SJCRH30 (cell line): ENCODE measurements around the gene HHIPL1. TPM values are rescaled to one million over a fixed set of nuclear protein-coding genes. Genes with fewer than 3 reads are reported as not detected.

Source experiments
- DNase-seq, 2 experiments: peaks; one replicate each; pipeline ENCODE4 v3.0.0-alpha.2; 2015 to 2020
- H3K27ac ChIP-seq: fragments of 250-450 bp; sonication (Bioruptor Pico); 2 replicates; pipeline ENCODE4 v1.5.1; 2020; ENCODE audit warnings: mild to moderate bottlenecking, moderate library complexity
- H3K27me3 ChIP-seq: fragments of 250-450 bp; sonication (Bioruptor Pico); 2 replicates; pipeline ENCODE4 v1.5.1; 2020; ENCODE audit warnings: mild to moderate bottlenecking, moderate library complexity
- H3K36me3 ChIP-seq: fragments of 250-450 bp; sonication (Bioruptor Pico); 2 replicates; pipeline ENCODE4 v1.5.1; 2020; ENCODE audit warnings: mild to moderate bottlenecking, moderate library complexity
- H3K4me1 ChIP-seq: fragments of 250-450 bp; sonication (Bioruptor Pico); 2 replicates; pipeline ENCODE4 v1.5.1; 2020; ENCODE audit warnings: mild to moderate bottlenecking, moderate library complexity
- H3K4me3 ChIP-seq: fragments of 250-450 bp; sonication (Bioruptor Pico); 2 replicates; pipeline ENCODE4 v1.5.1; 2020; ENCODE audit warnings: mild to moderate bottlenecking, moderate library complexity
- H3K9me3 ChIP-seq: fragments of 250-450 bp; sonication (Bioruptor Pico); replicated peaks from 2 replicates; pipeline ENCODE4 v1.5.1; 2020; ENCODE audit warnings: mild to moderate bottlenecking, moderate library complexity
- total RNA-seq: library from RNA; depleted of rRNA; stranded (reverse); fragments of >200 nt; shearing (Covaris generic); gene quantifications from 2 replicates; pipeline ENCODE4 v1.2.3, GENCODE V29; 2014

HHIPL1 gene
- total RNA-seq, 1 experiment from 2014 or later, result not detected

DNA sequence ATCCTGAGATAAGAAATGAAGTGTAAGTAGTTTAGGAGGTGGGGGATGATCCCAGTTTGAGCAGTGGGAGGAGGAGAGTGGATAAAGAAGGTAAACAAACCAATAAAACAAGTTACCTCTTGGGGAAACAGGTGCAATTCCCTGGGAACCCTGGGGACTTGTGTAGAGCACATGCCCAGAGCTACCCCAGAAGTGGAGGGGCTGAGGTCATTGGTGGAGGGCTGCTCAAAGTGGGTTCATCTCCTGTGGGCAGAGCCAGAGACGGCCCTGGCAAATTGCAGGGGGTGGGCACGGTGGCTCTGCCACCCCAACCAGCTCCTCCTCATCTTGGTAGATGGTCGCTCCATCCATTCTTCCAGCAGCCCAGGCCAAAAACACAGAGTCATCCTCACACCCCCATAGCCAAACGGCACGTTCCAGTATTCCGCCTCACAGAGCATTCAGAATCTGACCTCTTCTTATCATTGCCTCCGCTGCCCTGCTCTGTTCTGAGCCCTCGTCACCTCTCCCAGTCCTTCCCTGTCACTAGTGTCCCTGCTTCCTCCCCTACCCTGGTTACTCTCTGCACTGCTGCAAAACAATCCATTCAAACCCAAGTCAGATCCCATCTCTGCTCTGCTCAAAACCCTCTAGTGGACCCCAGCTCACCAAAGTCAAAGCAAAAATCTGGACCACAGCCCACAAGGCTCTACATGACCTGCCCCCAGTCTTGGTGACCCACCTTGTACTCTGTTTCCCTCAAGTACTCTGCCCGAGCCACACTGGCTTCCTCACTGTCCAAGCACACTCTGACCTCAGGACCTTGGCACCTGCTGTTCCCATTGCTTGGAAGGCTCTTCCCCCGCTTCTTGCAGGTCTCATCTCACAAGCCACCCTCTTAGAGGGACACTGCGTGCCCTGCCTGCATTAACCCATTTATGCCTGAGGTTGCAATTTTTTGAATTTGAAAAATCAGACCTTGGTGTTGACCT, 44.6 kb downstream of the HHIPL1 start:
- no peaks in the 10 kb centered on the region for H3K4me1 ChIP-seq

DNA sequence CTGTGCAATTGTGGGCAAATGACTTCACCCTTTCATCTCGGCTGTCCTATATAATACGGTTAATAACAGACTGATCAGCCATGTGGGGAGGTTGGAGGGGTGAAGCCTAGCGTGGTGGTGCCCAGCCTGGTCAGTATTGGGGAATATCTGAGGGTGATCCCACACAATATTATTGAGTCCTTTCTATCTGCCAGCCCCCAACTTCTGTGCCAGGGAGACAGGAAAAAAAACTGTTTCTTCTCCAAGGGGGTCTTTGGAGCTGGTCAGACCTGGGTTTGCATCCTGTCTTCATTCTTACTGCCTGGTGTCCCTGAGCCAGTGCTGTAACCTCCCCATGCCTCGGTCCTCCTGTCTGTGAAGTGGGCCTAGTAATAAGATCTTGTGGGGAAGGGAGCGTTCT, 45.7 kb downstream of the HHIPL1 start:
- Histone ChIP-seq H3K4me1 (no peaks in the 10 kb centered on the region), H3K9me3 (no peaks in the 10 kb centered on the region), H3K27ac (no peak overlapping the region), H3K27me3 (no peaks in the 10 kb centered on the region), H3K4me3 (no peak overlapping the region), H3K36me3 (no peaks in the 10 kb centered on the region)
- no peak for DNase-seq

More for the DNA sequence above, 44.6 kb downstream of the HHIPL1 start:
- no peaks in the 10 kb centered on the region for H3K36me3 ChIP-seq
- H3K27ac ChIP-seq, result no peak overlapping the region
- no peak for DNase-seq
- no peaks in the 10 kb centered on the region for H3K9me3 ChIP-seq
- no peak overlapping the region for H3K4me3 ChIP-seq
- no peaks in the 10 kb centered on the region for H3K27me3 ChIP-seq

DNA sequence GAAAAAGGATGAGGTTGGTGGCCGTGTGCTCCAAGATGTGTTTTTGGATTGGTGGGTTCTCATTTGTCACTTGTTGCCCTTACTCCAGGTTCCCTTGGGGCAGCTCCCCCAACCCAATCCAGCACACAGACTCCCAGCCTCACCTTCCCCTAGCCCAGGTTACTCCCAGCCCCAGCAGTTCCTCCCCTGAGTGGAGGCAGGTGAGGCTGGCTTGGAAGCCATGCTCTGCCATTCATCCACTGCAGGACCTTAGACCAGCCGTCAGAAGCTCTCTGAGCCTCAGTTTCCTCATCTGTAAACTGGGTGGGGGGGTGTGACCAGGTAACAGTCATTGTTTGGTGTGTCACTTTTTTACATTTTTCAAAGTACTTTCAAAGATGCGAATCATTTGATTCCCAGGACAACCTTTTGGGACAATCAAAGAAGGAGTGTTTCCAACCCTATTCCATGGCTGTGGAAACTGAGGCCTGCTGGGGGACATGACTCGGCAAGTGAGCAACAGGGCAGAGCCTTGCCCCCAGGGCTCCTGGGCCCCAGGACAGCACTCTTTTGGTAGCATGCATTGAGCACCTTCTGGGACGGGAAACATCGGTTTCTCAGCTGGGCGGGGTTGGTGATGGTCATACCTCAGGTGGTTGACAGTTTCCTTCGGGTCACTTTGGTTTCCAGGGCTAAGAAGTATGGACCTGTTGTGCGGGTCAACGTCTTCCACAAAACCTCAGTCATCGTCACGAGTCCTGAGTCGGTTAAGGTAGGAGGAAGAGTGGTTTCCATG, 46.4 kb downstream of the HHIPL1 start:
- Histone ChIP-seq H3K9me3 (no peaks in the 10 kb centered on the region), H3K4me1 (no peaks in the 10 kb centered on the region), H3K27ac (no peak overlapping the region), H3K27me3 (no peaks in the 10 kb centered on the region), H3K36me3 (no peaks in the 10 kb centered on the region), H3K4me3 (no peak overlapping the region)
- no peak for DNase-seq

DNA sequence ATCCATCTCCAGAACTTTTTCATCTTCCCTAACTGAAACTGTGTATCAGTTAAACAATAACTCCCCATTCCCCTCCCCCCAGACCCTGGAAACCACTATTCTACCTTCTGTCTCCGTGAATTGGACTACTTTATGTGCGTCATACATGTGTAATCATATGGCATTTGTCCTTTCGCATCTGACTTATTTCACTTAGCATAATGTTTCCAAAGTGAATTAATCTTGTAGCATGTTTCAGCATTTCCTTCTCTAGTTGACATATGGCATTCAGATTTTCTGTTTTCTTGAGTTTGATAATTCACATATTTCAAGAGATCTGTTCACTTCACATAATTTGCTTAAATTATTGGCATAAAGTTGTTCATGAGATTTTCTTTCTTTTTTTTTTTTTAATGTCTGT, 49.0 kb downstream of the HHIPL1 start:
- DNase-seq, result no peak
- Histone ChIP-seq H3K9me3 (no peaks in the 10 kb centered on the region), H3K36me3 (no peaks in the 10 kb centered on the region), H3K27ac (no peak overlapping the region), H3K4me3 (no peak overlapping the region), H3K27me3 (no peaks in the 10 kb centered on the region), H3K4me1 (no peaks in the 10 kb centered on the region)

DNA sequence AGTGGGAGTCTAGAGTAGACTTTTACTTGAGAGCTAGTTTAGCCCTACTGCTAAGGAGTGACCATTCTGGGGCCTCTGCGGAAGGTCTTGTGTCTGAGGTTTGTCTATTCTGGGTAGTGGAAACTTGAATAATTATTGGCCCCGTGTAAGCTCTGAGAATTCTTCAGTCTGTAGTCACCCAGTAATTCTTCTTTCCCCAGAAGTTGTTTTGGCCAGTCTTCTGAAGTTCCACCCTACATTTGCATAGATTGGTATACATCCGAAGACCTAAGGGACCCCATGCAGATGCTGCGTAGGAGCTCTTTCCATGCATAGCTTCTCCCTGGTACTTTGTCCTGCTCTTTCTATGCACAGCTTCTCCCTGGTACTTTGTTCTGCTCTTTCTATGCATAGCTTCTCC, 52.0 kb downstream of the HHIPL1 start:
- DNase-seq, result no peak
- Histone ChIP-seq H3K36me3 (no peaks in the 10 kb centered on the region), H3K4me1 (no peaks in the 10 kb centered on the region), H3K27me3 (no peaks in the 10 kb centered on the region), H3K4me3 (no peak overlapping the region), H3K9me3 (no peaks in the 10 kb centered on the region), H3K27ac (no peak overlapping the region)

DNA sequence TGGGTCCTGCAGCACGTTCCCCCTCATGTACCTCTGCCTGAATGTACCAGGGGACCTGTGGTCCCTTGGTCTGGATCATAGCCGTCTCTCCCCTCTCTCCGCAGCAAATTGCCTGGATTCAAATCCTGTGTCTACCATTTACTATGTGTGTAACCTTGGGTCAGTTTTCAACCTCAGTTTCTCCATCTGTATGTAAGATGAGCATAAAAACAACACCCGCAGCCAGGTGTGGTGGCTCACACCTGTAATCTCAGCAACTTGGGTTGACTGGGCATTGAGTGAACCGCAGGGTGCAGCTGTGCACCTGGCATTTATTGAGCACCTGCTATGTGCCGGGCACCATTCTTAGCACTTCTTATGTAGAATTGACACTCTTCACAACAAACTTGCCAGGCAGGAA, 53.3 kb downstream of the HHIPL1 start:
- Histone ChIP-seq H3K9me3 (no peaks in the 10 kb centered on the region), H3K27ac (no peak overlapping the region), H3K27me3 (no peaks in the 10 kb centered on the region), H3K4me3 (no peak overlapping the region), H3K4me1 (no peaks in the 10 kb centered on the region), H3K36me3 (no peaks in the 10 kb centered on the region)
- no peak for DNase-seq

DNA sequence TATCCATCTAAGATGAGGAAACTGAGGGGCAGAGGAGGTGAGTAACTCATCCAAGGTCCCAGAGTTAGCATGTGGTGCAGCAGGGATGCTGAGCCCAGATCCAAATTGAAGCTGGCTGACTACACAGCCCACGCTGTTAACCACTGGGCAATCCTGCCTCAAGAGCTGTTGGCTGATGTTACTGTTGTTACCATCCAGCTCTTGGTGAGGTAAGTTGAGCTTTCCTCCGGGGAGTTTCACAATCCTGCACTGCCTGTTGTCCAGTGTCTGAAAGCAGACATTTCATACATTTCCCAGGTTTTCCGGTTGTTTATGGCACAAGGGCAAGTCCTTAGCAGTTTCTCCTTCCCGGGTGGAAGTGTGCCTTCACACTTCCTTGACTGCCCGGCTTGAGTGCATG, 53.7 kb downstream of the HHIPL1 start:
- no peak for DNase-seq

DNA sequence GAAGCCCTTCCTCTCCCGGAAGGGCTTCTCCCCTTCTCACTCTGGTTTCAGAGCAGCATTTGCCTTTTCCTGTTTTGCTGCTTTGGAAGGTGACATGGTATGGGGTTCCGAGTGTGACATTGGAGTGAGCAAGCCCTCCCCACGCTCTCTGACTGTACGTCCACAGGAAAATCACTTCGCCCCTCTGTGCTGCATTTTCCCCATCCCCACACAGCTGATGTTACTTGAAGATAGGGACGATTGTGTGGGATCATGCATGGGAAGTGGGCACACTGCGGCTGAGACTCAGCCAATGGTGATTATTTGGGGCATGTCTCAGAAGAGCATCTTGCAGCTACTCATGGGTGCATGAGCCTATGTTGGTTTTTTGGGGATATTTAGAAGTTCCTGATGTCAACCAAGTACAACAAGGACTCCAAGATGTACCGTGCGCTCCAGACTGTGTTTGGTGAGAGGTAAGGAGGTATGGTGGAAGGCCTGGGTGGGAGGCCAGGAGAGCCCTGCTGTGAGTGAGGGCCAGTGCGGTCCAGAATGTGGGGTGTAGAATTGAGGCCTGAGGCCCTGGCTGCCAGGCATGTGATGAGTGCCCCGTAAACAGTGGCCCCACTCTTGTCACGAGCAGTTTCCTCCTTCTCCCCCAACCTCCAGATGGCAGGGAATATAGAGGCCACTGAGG, 54.3 kb downstream of the HHIPL1 start:
- Histone ChIP-seq H3K4me3 (no peak overlapping the region), H3K27ac (no peak overlapping the region), H3K4me1 (no peaks in the 10 kb centered on the region), H3K27me3 (no peaks in the 10 kb centered on the region), H3K9me3 (no peaks in the 10 kb centered on the region), H3K36me3 (no peaks in the 10 kb centered on the region)
- DNase-seq, result no peak

More for the DNA sequence above, 53.7 kb downstream of the HHIPL1 start:
- H3K27ac ChIP-seq, result no peak overlapping the region
- no peaks in the 10 kb centered on the region for H3K36me3 ChIP-seq
- H3K27me3 ChIP-seq, result no peaks in the 10 kb centered on the region
- no peak overlapping the region for H3K4me3 ChIP-seq
- H3K9me3 ChIP-seq, result no peaks in the 10 kb centered on the region
- H3K4me1 ChIP-seq, result no peaks in the 10 kb centered on the region

DNA sequence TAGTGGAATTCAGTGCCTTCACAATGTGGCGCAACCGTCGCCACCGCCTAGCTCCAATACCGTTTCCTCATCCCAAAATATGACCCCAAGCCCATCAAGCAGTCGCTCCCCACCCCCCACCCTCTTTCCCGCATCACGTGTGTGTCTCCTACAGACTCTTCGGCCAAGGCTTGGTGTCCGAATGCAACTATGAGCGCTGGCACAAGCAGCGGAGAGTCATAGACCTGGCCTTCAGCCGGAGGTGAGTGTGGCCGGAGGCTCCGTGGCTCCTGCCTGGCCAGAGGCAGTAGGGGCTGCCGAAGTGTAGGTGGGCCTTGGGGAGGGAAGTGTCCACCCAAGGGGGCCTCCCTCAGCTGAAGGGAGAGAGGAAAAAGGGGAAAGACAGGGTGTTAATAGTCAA, 54.9 kb downstream of the HHIPL1 start:
- Histone ChIP-seq H3K36me3 (no peaks in the 10 kb centered on the region), H3K27ac (no peak overlapping the region), H3K27me3 (no peaks in the 10 kb centered on the region), H3K4me1 (no peaks in the 10 kb centered on the region), H3K9me3 (no peaks in the 10 kb centered on the region), H3K4me3 (no peak overlapping the region)
- no peak for DNase-seq

DNA sequence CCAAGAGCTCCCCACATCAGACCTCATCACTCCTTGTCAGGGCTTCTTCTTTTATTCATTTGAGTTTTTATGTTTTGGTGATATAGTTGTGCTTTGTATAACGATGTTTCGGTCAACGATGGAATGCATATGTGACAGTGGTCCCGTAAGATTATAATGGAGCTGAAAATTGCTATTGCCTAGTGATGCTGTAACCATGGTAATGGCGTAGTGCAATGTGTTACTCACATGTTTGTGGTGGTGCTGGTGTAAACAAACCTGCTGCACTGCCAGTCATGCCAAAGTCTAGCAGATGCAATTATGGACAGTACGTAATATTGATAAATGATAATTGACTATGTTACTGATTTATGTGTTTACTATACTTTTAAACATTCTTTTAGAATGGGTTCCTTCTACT, 55.5 kb downstream of the HHIPL1 start:
- Histone ChIP-seq H3K9me3 (no peaks in the 10 kb centered on the region), H3K36me3 (no peaks in the 10 kb centered on the region), H3K4me3 (no peak overlapping the region), H3K4me1 (no peaks in the 10 kb centered on the region), H3K27me3 (no peaks in the 10 kb centered on the region), H3K27ac (no peak overlapping the region)
- DNase-seq, result no peak

DNA sequence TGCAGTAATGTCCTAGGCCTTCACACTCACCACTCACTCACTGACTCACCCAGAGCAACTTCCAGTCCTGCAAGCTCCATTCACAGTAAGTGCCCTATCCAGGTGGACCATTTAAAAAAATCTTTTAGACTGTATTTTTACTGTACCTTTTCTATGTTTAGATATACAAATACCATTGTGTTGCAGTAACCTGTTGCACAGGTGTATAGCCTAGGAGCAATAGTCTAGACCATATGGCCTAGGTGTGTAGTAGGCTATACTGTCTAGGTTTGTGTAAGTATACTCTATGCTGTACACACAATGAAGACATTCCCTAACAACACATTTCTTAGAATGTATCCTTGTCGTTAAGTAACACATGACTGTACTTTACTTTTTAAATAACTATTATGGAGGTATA, 56.3 kb downstream of the HHIPL1 start:
- Histone ChIP-seq H3K4me3 (no peak overlapping the region), H3K27me3 (no peaks in the 10 kb centered on the region), H3K9me3 (no peaks in the 10 kb centered on the region), H3K36me3 (no peaks in the 10 kb centered on the region), H3K4me1 (no peaks in the 10 kb centered on the region), H3K27ac (no peak overlapping the region)
- no peak for DNase-seq

DNA sequence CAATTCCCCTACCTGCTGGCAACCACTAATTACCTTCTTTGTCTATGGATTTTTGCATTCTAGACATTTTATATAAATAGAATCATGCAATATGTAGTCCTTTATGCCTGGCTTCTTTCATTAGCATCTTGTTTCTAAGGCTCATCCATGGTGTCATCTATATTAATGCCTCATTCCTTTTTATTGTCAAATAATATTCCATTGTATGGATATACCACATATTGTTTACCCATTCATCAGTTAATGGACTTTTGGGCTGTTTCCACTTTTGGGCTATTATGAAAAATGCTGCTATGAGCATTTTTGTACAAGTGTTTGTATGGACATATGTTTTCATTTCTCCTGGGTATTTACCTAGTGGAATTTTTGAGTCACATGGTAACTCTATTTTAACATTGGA, 57.2 kb downstream of the HHIPL1 start:
- no peaks in the 10 kb centered on the region for H3K4me1 ChIP-seq
- no peak overlapping the region for H3K27ac ChIP-seq
- no peak for DNase-seq
- H3K9me3 ChIP-seq, result no peaks in the 10 kb centered on the region
- no peak overlapping the region for H3K4me3 ChIP-seq
- no peaks in the 10 kb centered on the region for H3K27me3 ChIP-seq
- no peaks in the 10 kb centered on the region for H3K36me3 ChIP-seq

DNA sequence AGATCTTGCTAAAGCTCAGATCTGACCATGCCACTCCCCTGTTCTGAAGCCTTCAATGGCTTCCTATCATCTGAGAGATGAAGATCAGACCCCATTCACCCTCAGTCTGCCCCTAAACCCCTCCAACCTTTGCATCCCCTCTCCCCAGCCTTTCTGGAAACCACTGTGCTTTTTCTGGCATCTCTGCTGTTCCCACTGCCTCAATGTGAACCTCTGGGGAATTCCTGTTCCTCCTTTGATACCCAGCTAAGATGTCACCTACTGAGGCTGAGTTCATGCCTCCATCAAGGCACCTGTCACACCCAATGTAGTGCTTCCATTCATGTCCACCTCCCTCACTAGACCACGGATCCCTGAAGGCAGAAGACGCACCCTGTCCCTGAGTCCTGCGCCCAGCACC, 58.5 kb downstream of the HHIPL1 start:
- Histone ChIP-seq H3K4me1 (no peaks in the 10 kb centered on the region), H3K9me3 (no peaks in the 10 kb centered on the region), H3K4me3 (no peak overlapping the region), H3K27me3 (no peaks in the 10 kb centered on the region), H3K27ac (no peak overlapping the region), H3K36me3 (no peaks in the 10 kb centered on the region)
- no peak for DNase-seq

DNA sequence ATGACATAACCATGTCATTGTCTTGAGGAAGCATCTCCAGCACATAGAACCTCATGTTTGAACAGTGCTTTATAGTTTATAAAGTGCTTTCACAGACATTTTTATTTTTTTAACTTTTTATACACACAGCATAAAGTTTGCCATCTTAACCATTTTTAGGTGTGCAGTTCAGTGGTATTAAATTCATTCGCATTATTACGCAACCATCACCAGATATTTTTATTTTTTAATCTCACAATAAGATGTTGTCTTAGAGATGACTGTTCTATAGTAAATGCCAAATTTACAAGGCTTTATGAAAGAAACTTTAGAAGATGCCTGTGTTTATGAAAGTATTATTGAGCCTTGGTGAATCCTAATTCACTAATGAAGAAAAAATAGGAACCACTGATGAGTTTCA, 59.1 kb downstream of the HHIPL1 start:
- Histone ChIP-seq H3K4me1 (no peaks in the 10 kb centered on the region), H3K4me3 (no peak overlapping the region), H3K27ac (no peak overlapping the region), H3K9me3 (no peaks in the 10 kb centered on the region), H3K27me3 (no peaks in the 10 kb centered on the region), H3K36me3 (no peaks in the 10 kb centered on the region)
- no peak for DNase-seq
